ENCODE data around the gene SMC5. TPM values are rescaled to one million over a fixed set of nuclear protein-coding genes. Genes with fewer than 3 reads are reported as not detected.
"Not testable (repeated sequence)": the region's sequence is repeated elsewhere in the genome, so short reads cannot be mapped to it uniquely, and the experiment has no call there.

Gene SMC5
- total RNA-seq, 4 donors from 2014 or later, result 20.8 to 45.4 (median 31.4) TPM

DNA sequence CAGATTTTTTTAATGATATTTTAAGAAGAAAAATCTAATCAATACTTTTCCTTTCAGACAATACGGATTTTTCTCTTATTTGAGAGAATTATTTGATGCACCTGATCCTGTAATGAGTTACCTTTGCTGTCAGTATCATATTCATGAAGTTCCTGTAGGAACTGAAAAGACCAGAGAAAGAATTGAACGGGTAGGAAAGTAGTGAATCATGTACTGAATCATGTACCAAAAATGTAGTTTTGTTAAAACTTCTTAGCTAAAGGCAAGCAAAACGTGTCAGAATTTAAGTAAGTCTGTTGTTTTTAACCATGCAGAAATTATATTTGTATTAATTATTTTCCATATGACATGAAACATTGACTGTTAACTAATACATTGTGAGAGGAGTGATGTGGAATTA lies 56.6 kb downstream of the SMC5 start:
- no peak for DNase-seq (ENCODE audit: low spot score)
- TF ChIP-seq, protein P1, sequence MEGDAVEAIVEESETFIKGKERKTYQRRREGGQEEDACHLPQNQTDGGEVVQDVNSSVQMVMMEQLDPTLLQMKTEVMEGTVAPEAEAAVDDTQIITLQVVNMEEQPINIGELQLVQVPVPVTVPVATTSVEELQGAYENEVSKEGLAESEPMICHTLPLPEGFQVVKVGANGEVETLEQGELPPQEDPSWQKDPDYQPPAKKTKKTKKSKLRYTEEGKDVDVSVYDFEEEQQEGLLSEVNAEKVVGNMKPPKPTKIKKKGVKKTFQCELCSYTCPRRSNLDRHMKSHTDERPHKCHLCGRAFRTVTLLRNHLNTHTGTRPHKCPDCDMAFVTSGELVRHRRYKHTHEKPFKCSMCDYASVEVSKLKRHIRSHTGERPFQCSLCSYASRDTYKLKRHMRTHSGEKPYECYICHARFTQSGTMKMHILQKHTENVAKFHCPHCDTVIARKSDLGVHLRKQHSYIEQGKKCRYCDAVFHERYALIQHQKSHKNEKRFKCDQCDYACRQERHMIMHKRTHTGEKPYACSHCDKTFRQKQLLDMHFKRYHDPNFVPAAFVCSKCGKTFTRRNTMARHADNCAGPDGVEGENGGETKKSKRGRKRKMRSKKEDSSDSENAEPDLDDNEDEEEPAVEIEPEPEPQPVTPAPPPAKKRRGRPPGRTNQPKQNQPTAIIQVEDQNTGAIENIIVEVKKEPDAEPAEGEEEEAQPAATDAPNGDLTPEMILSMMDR (IDR thresholded peaks at IDR 0.05), result no peak
- no peak for ATAC-seq (ENCODE audit: low FRiP score)

DNA sequence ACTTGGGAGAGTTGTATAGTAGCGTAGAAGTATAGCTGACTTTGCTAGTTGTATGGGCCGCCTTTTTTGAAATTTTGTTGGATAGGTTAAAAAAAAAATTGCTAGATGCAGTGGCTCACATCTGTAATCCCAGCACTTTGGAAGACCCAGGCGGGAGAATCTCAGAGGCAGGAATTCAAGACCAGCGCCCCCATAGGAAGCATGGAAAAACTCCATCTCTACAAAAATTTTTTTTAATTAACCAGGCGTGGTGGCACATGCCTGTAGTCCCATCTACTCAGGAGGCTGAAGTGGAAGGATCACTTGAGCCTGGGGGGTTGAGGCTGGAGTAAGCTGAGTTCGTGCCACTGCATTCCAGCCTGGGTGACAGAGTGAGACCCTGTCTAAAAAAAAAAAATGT lies 59.2 kb downstream of the SMC5 start:
- TF ChIP-seq, protein P1 (IDR thresholded peaks at IDR 0.05), result no peak
- no peak for ATAC-seq (ENCODE audit: low FRiP score)
- no peak for DNase-seq (ENCODE audit: low spot score)

DNA sequence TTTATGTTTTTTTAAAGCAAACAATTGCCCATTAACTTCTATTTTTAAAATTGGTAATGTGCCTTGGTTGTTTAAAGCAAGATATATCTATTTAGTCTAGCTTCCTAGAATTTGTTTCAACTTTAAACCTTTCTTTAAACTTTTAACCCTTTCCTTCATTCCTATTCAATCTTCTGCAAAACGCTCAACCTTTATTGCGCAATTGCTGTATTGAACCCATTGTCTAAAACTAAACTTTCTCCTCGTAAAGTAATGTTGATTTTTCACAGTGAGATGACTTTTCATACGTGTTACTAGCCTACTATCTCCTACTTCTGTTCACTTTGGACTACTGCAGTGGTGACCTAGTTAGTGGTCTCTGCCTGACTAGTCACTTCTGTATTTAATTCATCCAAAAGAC lies 63.3 kb downstream of the SMC5 start:
- TF ChIP-seq, protein P1 (IDR thresholded peaks at IDR 0.05), result no peak
- no peak for ATAC-seq (ENCODE audit: low FRiP score)
- no peak for DNase-seq (ENCODE audit: low spot score)

DNA sequence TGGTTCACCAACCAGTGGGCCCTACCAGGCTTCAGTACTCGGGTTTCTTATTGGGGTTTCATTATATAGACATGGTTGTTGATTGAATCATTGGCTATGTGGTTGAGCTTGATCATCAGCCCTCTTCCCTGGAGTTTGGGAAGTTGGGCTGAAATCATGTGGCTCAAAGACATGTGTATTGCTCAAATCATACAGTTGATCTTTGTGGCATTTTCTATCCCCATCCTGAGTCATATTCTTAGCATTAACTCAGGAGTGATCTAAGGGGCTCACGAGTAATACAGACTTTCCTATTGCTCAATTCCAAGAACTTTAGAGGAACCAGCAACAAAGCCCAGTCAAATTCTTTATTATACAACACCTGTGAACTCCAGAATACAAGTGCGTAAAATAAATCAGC lies 66.2 kb downstream of the SMC5 start:
- ATAC-seq (ENCODE audit: low FRiP score) (no peak), DNase-seq (ENCODE audit: low spot score) (no peak)
- TF ChIP-seq, protein P1 (IDR thresholded peaks at IDR 0.05), result no peak

DNA sequence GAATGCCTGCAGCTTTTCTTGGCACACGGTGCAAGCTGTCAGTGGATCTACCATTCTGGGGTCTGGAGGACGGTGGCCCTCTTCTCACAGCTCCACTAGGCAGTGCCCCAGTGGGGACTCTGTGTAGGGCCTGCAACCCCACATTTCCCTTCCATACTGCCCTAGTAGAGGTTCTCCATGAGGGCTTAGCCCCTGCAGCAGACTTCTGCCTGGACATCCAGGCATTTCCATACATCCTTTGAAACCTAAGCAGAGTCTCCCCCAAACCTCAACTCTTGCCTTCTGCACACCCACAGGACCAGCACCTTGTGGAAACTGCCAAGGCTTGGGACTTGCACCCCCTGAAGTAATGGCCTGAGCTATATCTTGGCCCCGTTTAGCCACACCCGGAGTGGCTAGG lies 69.8 kb downstream of the SMC5 start:
- ATAC-seq (ENCODE audit: low FRiP score); DNase-seq (ENCODE audit: low spot score): not testable (repeated sequence)

DNA sequence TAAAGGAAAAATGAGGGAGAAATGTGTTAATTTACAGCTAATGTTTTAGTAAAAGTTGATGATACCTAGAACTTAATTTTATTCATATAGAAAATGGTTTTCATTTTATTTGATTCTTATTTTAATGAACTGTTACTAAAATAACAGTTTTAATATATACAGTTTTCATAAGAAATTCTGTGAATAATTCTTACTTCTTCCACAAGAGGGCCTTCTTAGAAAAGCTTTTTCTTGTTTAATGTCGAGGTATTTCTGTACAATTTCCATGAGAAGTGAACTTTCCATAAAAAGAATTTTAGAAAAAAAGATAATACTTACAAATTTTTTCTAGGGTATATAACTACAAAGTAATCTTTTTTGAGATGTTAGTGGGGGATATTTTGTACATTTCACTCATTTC lies 81.8 kb downstream of the SMC5 start:
- no peak for ATAC-seq (ENCODE audit: low FRiP score)
- TF ChIP-seq, protein P1 (IDR thresholded peaks at IDR 0.05), result no peak
- DNase-seq (ENCODE audit: low spot score), result no peak

DNA sequence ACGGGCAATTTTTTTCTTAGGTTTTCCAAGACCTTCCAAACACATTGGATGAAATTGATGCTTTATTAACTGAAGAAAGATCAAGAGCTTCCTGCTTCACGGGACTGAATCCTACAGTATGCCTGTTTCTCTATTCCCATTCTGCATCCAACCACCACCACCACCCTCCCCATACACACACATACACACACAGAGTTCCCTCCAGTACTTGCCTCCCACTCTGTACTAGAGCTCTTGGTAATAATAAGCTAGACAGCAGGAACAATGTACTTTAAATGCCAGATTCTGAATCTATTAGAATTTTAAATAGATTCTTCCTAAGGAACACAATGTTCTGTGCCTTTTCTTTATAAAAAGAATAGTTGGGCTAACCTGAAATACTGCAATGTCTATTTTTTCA lies 88.3 kb downstream of the SMC5 start:
- DNase-seq (ENCODE audit: low spot score) (no peak), ATAC-seq (ENCODE audit: low FRiP score) (no peak)
- TF ChIP-seq, protein P1 (IDR thresholded peaks at IDR 0.05), result no peak

DNA sequence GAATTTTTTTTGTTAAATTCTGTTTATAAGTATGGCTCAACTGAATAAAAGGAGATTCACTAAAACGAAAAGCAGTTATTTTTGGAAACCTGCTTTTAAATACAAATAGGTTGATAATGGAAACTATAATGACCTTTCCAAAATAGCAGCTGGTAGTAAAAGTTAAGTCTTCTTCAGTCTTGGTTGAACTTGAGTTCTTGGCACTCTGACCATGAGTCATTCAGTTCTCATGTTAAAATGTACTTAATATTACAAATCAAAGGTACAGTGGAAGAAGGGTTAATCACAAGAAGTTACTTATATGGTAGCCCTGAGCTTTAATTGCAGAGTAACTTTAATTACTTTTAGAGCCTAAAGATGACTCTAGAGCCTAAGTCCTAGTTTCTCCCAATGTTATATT lies 93.6 kb downstream of the SMC5 start:
- ATAC-seq (ENCODE audit: low FRiP score) (no peak), DNase-seq (ENCODE audit: low spot score) (no peak)
- TF ChIP-seq, protein P1 (IDR thresholded peaks at IDR 0.05), result no peak
